Transverse colon (tissue), 4 donors: ENCODE data around the gene DEFB132. TPM values are rescaled to one million over a fixed set of nuclear protein-coding genes. Genes with fewer than 3 reads are reported as not detected.

Source experiments
- DNase-seq: peaks from one replicate; pipeline ENCODE4 v3.0.0-alpha.2; 2019
- H3K27ac ChIP-seq, 4 donors: fragments of 200-600 bp; sonication (generic); 2 replicates each; pipeline ENCODE4 v1.5.1; 2016 to 2018; ENCODE audit warnings: inconsistent platforms in 4 of 4
- H3K27me3 ChIP-seq: fragments of 200-600 bp; sonication (generic); 2 replicates; pipeline ENCODE4 v1.5.1; 2017; ENCODE audit warnings: inconsistent platforms
- H3K36me3 ChIP-seq, 4 donors: fragments of 200-600 bp; sonication (generic); 2 replicates each; pipeline ENCODE4 v1.5.1; 2017 to 2019; ENCODE audit warnings: inconsistent platforms in 4 of 4
- H3K4me1 ChIP-seq, 4 donors: fragments of 200-600 bp; sonication (generic); 2 replicates each; pipeline ENCODE4 v1.5.1; 2017 to 2020; ENCODE audit warnings: inconsistent platforms in 4 of 4
- H3K4me3 ChIP-seq, 4 donors: fragments of 200-600 bp; sonication (generic); 1 replicate in 1 of 4; 2 replicates in 3 of 4; pipeline versions ENCODE4 v1.5.1 to v1.6.1; 2017 to 2019; ENCODE audit warnings: inconsistent platforms in 4 of 4
- H3K9me3 ChIP-seq, 2 donors: fragments of 200-600 bp; sonication (generic); 2 replicates each; pipeline ENCODE4 v1.5.1; 2017 to 2019; ENCODE audit warnings: inconsistent platforms in 2 of 2
- CTCF ChIP-seq, 5 experiments: fragments of 200-600 bp in 3 of 5; fragments of 450-650 bp in 2 of 5; sonication (generic) in 3 of 5; IDR thresholded peaks; 1 replicate in 2 of 5; 2 replicates in 3 of 5; pipeline ENCODE4 v1.5.1; 2016 to 2017; ENCODE audit warnings: antibody characterized with exemption in 5 of 5, inconsistent platforms in 3 of 5, mild to moderate bottlenecking in 2 of 5, moderate library complexity in 1 of 5
- EP300 ChIP-seq: sonication (generic); formaldehyde crosslinking; IDR thresholded peaks from one replicate; pipeline ENCODE4 v1.6.1; 2017; ENCODE audit warnings: antibody characterized with exemption, low read depth
- POLR2A ChIP-seq: fragments of 450-650 bp; IDR thresholded peaks from one replicate; pipeline ENCODE4 v1.6.1; 2016; ENCODE audit warnings: antibody characterized with exemption, mild to moderate bottlenecking, moderate library complexity
- POLR2AphosphoS5 ChIP-seq, 3 donors: sonication (generic); formaldehyde crosslinking; IDR thresholded peaks; one replicate each; pipeline ENCODE4 v1.6.1; 2016; ENCODE audit warnings: antibody characterized with exemption in 3 of 3
- WGBS, 2 donors: methylation state at CpG; one replicate each; pipeline ENCODE4 v1.1.5; 2018; ENCODE audit warnings: low coverage in 1 of 2; 5-methylcytosine and 5-hydroxymethylcytosine counted together
- in situ Hi-C, 4 donors: fragments of 200-750 bp; cut with MboI; loops; one replicate each; pipeline versions ENCODE4 v1.15.0 to v1.15.1; 2017; ENCODE audit warnings: low sequenced_read_pairs in 3 of 4, low pct_ligation_motif_present in 1 of 4, low pct_unique_long_range_greater_than_20kb in 1 of 4
- intact Hi-C: fragments of 100-400 bp; cut with DNase I; formaldehyde crosslinking; loops from one replicate; pipeline ENCODE4 v1.15.1; 2023; ENCODE audit warnings: low total_unique reads
- total RNA-seq, 4 donors: library from RNA; depleted of rRNA; stranded (reverse); fragments of >200 nt; gene quantifications; one replicate each; pipeline ENCODE4 v1.1.0, GENCODE V29; 2016

Gene DEFB132
- total RNA-seq, 4 donors from 2014 or later: not detected

GRCh38 chr20:308427-309038, 51.0 kb downstream of the DEFB132 start:
- no peak overlapping the region for H3K4me3 ChIP-seq
- peaks cover 0 to 13% (median 0%) of the 10 kb centered on the region in 4 donors for H3K4me1 ChIP-seq
- no peaks in the 10 kb centered on the region for H3K9me3 ChIP-seq
- in situ Hi-C loops (no loop called here), intact Hi-C loops (no loop called here)
- H3K27me3 ChIP-seq: no peaks in the 10 kb centered on the region
- no peak for DNase-seq
- no peak for TF ChIP-seq EP300
- TF ChIP-seq CTCF (IDR thresholded peaks at IDR 0.05): no peak
- TF ChIP-seq POLR2A: no peak
- TF ChIP-seq POLR2AphosphoS5 (IDR thresholded peaks at IDR 0.05): no peak
- WGBS, 2 donors: 62% methylated on average over 3 to 7 of the region's 7 CpGs
- no peak overlapping the region for H3K27ac ChIP-seq
- no peaks in the 10 kb centered on the region for H3K36me3 ChIP-seq

- H3K4me3 ChIP-seq: peak overlapping the region in 2 of 4 donors; percentile 36 to 42
Measured at GRCh38 chr20:309306-309840, 51.8 kb downstream of the DEFB132 start.

GRCh38 chr20:309841-310644, 52.5 kb downstream of the DEFB132 start:
- Histone ChIP-seq H3K4me1 (peaks cover 0 to 13% (median 0%) of the 10 kb centered on the region in 4 donors), H3K36me3 (no peaks in the 10 kb centered on the region), H3K27me3 (no peaks in the 10 kb centered on the region), H3K9me3 (no peaks in the 10 kb centered on the region), H3K27ac (peak overlapping the region; percentile 79 to 88 (median 81)), H3K4me3 (peak overlapping the region; percentile 4 to 42 (median 26))
- intact Hi-C loops (no loop called here), in situ Hi-C loops (no loop called here)
- TF ChIP-seq POLR2A (no peak), CTCF (IDR thresholded peaks at IDR 0.05) (no peak), POLR2AphosphoS5 (IDR thresholded peaks at IDR 0.05) (no peak), EP300 (no peak)
- peak; percentile 91 for DNase-seq
- 32% methylated on average over 29 of the region's 31 CpGs; no CpG with 5 or more reads in 1 of the 2 donors for WGBS, 2 donors

More at GRCh38 chr20:309306-309840, 51.8 kb downstream of the DEFB132 start:
- Histone ChIP-seq H3K4me1 (peaks cover 0 to 13% (median 0%) of the 10 kb centered on the region in 4 donors), H3K9me3 (no peaks in the 10 kb centered on the region), H3K36me3 (no peaks in the 10 kb centered on the region), H3K27ac (peak overlapping the region; percentile 79 to 88 (median 81)), H3K27me3 (no peaks in the 10 kb centered on the region)
- DNase-seq: no peak
- WGBS, 2 donors: 25 to 50% methylated on average over 4 to 6 of the region's 6 CpGs
- no peak for TF ChIP-seq POLR2A
- no peak for TF ChIP-seq EP300
- no peak for TF ChIP-seq POLR2AphosphoS5 (IDR thresholded peaks at IDR 0.05)
- TF ChIP-seq CTCF (IDR thresholded peaks at IDR 0.05): no peak
- intact Hi-C loops: no loop called here
- in situ Hi-C loops: no loop called here

GRCh38 chr20:310645-311044, 53.1 kb downstream of the DEFB132 start:
- no peaks in the 10 kb centered on the region for H3K36me3 ChIP-seq
- intact Hi-C loops (no loop called here), in situ Hi-C loops (no loop called here)
- no peaks in the 10 kb centered on the region for H3K9me3 ChIP-seq
- no peaks in the 10 kb centered on the region for H3K27me3 ChIP-seq
- DNase-seq: no peak
- peak overlapping the region in 2 of 4 donors; percentile 36 to 42 for H3K4me3 ChIP-seq
- 35% methylated on average over 4 to 7 of the region's 7 CpGs for WGBS, 2 donors
- peak overlapping the region; percentile 79 to 88 (median 81) for H3K27ac ChIP-seq
- H3K4me1 ChIP-seq: peaks cover 0 to 13% (median 0%) of the 10 kb centered on the region in 4 donors
- TF ChIP-seq POLR2A (no peak), CTCF (IDR thresholded peaks at IDR 0.05) (no peak), EP300 (no peak), POLR2AphosphoS5 (IDR thresholded peaks at IDR 0.05) (no peak)
